HG03108 (cell line): ENCODE measurements around the gene CLDN34.

Source experiments
- ATAC-seq: cut with Tn5 transposase; IDR thresholded peaks from one replicate; pipeline ENCODE4 v1.9.1; 2021; ENCODE audit warnings: moderate library complexity; ENCODE audit not compliant: unreplicated experiment

CLDN34 gene

DNA sequence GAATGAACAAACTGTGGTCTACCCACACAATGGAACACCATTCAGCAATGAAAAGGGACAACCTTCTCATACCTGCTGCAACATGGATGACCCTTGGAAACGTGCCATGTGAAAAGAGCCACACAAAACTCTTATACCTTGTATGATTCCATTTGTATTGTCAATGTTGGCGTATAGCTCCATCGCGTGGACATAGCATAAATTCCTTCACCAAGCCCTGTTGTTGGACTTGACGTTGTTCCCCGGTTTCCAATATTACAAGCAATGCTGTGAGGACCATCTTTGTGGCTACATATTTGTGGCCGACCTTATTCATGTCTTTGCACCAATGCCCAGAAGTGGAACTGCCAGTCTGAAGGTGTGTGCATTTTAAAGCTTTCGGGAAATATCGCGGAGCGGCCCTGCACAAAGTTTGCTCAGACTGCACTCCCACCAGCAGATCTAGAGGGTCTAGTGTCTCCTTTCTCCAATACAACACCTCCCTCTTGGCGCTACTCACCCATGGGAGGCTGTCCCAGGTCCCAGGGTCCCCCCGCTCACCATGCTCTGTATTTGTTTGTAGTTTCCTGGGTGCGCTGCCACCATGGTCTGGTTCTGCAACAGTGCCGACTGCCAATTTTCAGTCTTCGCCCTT is at the start of gene CLDN34:
Gene CLDN34, plus strand, starts transcription at position 584 of the 634 bp plus-strand sequence. Its CDS starts 0 bp downstream, at position 584.
- ATAC-seq: no peak

DNA sequence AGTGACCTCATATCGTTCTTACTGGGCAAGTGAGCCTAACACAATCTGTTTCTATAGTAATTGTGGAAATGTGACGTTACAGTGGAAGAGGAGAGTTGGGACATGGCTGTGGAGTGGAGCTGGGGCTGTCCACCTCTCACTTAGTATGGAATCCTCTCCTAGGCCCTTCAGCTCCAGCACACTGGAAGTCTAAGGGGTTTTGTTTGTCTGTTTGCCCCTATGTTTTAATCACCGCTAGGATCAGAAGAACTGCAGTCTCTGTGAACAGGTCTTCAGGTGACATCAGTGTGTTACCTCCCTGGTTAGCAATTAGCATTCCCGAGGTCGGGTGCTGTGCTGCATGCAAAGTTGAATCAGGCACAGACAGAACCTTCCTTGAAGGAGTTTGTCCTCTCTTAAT is 49.3 kb upstream of the CLDN34 start:
- ATAC-seq: no peak

DNA sequence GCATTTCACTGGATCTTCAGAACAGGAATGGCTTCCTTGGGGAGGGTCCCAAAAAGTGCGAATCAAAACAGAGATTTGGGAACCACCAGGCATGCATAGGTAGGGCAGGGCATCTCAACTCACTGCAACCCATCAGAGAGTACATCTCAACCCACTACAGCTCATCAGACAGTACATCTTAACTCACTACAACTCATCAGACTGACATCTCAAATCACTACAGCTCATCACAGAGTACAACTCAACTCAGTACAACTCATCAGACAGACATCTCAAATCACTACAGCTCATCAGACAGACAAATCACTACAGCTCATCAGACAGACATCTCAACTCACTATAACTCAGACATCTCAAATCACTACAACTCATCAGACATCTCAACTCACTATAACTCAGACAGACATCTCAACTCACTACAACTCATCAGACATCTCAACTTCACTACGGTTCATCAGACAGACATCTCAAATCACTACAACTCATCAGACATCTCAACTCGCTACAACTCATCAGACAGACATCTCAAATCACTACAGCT is 47.5 kb upstream of the CLDN34 start:
- no peak for ATAC-seq

- ATAC-seq: no peak
These were observed 45.8 kb upstream of the CLDN34 start for GRCh38 chrX:9921407-9921806.

DNA sequence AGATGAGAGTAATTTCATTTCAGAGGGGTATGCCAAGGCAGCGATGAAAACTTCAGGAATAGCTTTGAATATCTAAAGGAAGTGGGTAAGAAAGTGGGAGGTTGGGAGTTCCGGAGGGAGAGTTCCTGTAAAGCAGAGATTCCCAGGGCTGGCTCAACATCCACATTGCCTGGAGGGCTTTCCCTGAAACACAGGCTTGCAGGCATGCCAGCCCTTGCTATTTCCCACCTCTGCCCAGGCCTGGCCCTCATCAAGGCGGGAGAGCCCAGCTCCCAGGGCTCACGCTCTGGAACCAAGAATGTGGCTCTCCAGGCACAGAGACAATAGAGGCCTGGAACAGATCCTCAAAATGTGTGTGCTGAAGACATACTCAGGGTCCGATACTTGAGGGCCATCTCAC is 43.8 kb upstream of the CLDN34 start:
- no peak for ATAC-seq

DNA sequence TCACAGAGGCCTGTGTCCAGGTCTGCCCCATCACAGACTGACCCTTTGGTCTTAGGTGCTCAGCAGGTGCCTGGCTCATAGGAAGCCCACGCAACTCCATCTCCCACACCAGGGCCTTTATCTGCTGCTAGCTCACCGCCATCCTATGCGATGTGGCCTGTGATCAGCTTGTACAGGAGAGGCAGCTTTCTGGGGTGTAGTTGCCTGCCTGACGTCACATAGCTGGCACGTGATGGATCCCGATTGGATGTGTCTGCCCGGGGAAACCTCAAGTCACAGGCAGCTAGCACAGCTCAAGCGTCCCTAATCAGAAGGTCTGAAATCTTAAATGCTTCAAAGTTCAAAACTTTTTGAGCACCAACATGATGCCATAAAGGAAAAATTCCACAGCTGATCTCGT is 41.2 kb upstream of the CLDN34 start:
- ATAC-seq: no peak

GRCh38 chrX:9927698-9928482 is 39.3 kb upstream of the CLDN34 start:
- no peak for ATAC-seq

DNA sequence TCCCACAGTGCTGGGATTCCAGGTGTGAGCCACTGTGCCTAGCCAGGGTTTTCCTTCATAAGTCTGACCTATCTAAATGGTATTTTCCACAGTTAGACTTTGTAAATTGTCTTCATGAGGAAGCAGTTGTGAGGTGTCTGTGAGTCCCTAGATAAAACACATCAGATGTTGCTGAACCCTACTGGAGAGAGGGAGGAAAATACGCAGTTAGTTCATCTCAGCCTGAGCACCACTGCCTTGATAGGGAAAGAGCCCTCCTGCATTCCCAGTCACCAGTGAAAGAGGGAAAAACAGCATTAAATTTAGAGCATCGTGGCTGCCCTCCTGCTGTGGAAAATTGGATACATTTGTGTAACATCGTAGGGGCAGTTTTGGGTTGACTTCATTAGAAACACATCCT is 31.7 kb upstream of the CLDN34 start:
- ATAC-seq: no peak

DNA sequence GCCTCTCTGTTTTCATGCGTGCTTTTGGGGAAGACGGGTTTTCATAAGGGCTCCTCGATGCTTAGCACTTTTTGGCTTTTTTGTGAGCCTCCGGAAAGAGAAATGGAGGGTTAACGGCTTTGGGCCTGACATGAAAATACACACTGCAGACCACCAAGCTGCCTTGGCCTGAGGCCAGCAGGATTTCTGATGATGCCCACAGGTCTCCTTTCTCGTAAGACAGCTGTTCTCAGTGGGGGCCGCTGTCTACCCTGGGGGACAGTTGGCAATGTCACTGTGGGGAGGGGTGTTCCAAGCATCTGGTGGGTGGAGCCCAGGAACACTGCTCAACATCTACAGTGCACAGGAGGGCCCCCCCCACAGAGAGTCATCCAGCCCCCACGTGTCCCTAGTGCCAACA is 29.4 kb upstream of the CLDN34 start:
- no peak for ATAC-seq

GRCh38 chrX:9938516-9938915 is 28.6 kb upstream of the CLDN34 start:
- ATAC-seq: no peak

- no peak for ATAC-seq
These were observed 26.7 kb upstream of the CLDN34 start for GRCh38 chrX:9940421-9940820.

GRCh38 chrX:9942086-9942485 is 25.1 kb upstream of the CLDN34 start:
- ATAC-seq: peak; percentile 83

- no peak for ATAC-seq
These were observed 23.7 kb upstream of the CLDN34 start for GRCh38 chrX:9943420-9943819.

DNA sequence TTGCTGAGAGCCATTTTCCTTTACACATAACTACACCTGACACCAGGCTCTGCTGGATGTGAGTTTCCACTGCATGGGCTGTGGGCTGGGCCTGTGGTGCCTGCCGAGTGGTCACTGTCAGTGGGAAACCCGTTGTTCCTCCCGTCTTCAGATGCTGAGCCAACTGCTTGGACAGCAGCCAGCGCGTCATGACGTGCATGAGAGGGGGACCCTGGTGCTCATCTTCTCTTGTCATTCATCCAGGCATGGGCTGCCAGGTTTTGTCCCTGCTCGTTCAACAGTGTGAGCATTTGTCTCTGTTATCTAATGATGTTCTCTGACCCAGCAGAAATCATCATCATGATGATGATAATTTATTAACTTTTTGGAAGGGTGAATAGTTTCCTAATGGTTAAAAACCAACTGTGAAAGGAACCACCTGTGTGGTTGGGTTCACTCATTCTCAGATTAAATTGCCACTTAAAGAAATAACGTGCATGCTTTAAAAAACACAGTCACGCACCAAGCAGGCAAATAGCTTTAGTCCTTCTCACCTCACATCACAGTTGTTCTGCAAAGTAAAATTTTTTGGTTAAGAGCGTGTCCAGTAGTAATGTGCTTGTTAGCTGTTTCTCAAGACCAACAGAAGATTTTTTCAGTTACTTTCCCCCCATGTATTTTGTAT is 19.9 kb upstream of the CLDN34 start:
- no peak for ATAC-seq

DNA sequence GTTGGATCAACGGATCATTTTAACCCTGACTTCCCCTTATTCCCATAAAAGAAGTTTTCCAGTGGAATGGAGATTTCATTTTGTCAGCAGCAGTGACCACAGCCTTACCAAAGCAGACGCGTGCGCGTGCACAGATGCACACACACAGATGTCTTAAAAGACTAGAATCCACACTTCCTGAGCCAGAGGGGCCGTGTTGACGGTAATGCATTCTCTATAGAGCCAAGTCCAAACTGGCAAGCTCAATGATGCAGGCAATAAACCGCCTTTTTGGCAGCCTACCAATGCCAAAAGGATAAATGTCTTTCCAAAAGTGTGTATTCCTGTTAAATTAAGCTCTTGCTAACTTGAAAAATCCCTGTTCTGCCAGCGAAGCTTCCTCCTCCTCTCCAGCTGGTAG is 18.8 kb upstream of the CLDN34 start:
- no peak for ATAC-seq

DNA sequence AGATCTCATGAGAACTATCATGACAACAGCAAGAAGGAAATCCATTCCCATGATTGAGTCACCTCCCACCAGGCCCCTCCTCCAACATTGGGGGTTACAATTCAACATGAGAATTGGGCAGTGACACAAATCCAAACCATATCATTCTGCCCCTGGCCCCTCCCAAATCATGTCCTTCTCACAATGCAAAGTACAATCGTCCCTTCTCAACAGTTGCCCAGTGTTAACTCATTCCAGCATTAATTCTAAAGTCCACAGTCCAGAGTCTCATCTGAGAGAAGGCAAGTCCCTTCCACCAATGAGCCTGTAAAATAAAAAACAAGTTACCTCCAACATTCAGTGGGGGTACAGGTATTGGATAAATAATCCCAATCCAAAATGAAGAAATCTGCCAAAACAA is 14.9 kb upstream of the CLDN34 start:
- ATAC-seq: no peak

- no peak for ATAC-seq
These were observed 13.8 kb upstream of the CLDN34 start for GRCh38 chrX:9953396-9953795.

DNA sequence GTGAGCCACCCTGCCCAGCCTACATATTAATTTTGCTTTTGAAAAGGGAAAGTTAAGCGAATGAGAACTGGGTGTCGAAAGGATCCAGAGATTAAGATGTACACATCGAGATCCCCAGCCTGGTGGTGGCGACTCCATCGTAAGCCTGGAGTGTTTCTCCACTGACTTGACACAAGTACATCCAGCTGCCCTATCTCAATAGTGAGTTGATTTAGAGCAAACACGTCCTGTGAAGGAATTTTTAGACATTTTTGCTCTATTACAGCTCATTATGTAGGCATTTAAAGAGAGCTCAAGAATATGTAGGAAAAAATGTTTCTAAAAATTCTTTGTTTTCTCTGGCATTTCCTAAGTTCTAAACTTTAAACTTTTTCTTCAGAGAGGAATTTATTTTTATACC is 11.7 kb upstream of the CLDN34 start:
- ATAC-seq: no peak

- ATAC-seq: no peak
These were observed 9.4 kb upstream of the CLDN34 start for GRCh38 chrX:9957743-9958142.

GRCh38 chrX:9958183-9958582 is 9.0 kb upstream of the CLDN34 start:
- no peak for ATAC-seq

GRCh38 chrX:9961750-9962149 is 5.4 kb upstream of the CLDN34 start:
- no peak for ATAC-seq

DNA sequence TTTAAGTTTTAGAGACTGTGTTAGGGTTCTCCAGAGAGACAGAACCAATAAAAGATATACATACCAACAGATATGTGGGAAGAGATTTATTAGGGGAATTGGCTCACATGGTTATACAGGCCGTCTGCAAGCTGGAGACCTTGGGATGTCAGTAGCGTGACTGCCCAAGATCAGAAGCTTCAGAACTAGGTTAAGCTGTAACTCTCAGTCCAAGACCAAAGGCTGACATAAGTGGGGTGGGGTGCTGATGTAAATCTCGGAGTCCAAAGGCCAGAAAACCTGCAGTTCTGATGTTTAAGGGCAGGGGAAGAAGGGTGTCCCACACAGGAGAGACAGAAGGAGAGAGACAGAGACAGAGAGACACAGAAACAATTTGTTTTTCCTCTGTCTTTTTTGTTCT is 10.5 kb downstream of the CLDN34 start:
- no peak for ATAC-seq
